ENCODE data around the gene CNOT10. TPM values are rescaled to one million over a fixed set of nuclear protein-coding genes. Genes with fewer than 3 reads are reported as not detected.

Gene CNOT10, protein sequence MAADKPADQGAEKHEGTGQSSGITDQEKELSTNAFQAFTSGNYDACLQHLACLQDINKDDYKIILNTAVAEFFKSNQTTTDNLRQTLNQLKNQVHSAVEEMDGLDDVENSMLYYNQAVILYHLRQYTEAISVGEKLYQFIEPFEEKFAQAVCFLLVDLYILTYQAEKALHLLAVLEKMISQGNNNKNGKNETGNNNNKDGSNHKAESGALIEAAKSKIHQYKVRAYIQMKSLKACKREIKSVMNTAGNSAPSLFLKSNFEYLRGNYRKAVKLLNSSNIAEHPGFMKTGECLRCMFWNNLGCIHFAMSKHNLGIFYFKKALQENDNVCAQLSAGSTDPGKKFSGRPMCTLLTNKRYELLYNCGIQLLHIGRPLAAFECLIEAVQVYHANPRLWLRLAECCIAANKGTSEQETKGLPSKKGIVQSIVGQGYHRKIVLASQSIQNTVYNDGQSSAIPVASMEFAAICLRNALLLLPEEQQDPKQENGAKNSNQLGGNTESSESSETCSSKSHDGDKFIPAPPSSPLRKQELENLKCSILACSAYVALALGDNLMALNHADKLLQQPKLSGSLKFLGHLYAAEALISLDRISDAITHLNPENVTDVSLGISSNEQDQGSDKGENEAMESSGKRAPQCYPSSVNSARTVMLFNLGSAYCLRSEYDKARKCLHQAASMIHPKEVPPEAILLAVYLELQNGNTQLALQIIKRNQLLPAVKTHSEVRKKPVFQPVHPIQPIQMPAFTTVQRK
- 20.6 and 21.5 TPM in 2 replicates for total RNA-seq

DNA sequence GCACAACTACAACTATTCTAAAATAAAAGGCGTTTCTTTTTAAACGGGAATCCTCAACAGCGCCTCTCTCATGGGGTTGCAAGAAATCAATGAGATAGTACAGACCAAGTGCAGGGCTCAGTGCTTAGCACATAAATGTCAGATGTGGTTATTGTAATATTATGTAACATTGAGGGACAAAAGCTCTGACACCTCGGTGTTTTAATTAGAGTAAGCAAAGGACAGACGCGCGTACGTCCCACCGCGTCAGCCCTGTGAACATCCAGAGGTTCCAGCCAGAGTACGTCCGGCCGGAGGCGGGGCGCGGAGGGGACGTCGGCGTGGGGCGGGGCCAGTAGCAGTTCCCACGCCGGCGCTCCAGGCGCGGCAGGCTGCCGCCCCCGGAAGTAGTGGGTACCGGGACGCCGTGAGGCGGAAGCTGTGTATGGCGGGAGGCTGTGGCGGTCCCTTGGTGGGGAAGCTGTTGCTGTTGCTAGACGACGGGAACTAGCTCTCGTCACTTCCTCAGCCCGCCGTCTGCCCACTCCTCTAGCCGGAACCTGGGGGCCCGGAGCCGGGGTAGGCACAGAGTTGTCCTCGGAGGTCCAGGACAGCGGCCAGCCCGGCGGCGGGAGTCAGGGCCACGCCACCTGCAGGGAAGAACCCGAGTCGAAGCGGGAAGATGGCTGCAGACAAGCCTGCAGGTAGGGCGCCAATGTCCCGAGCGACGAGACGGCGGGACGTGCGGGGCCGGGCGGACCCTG, at the start of gene CNOT10:
CNOT10 (plus strand) TSS at position 389 of the 743 bp plus-strand sequence; CDS start at position 662, 273 bp downstream.

DNA sequence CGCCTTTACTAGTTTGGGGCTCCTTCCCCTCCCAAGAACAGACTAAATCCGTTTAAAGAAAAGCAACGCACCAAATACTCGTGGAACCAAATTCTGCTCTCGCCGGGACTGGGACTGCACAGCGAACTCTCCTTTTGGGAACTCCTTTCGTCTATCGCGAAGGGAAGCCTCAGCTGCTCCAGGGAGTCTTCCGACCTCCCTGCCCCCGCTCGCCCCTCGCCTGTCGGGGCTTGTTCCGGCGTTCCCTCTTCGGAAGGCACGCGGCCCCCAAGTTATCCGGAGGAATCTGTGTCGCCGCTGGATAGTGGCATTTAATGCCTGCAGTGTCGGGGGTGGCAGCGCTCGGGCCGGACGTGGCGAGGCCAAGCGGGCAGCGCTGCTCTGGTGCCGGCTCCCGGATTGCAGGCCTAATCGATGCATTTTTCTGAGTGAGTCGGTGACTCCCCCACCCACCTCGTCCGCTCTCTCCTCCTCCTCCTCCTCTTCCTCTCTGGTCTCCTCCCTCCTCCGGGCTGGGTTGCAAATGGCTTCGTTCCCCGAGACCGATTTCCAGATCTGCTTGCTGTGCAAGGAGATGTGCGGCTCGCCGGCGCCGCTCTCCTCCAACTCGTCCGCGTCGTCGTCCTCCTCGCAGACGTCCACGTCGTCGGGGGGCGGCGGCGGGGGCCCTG, 132.7 kb downstream of the CNOT10 start, which contains the start of gene TRIM71:
TRIM71 (plus strand) TSS at position 440 of the 671 bp plus-strand sequence; CDS start at position 524, 84 bp downstream.

Other genes with a start within 250 kb of the CNOT10 start
- 43.4 and 66.0 TPM in 2 replicates for gene CMTM6, start 182.3 kb upstream of the CNOT10 start, total RNA-seq
- gene DYNC1LI1, start 114.3 kb upstream of the CNOT10 start, total RNA-seq, result 30.4 and 32.2 TPM in 2 replicates
- not detected in 2 replicates for gene TRIM71, start 132.8 kb downstream of the CNOT10 start, total RNA-seq

All from bronchial smooth muscle cell (primary cell).